ENCODE measurements around the gene CADM2. TPM values are rescaled to one million over a fixed set of nuclear protein-coding genes. Genes with fewer than 3 reads are reported as not detected.

Gene CADM2
- total RNA-seq, 1 experiment from 2014 or later = 10.9 TPM

- no peak overlapping the region for H2BK120ac ChIP-seq (ENCODE audit: low read depth, low read length, poor library complexity, severe bottlenecking)
- no peaks in the 10 kb centered on the region for H4K20me1 ChIP-seq (ENCODE audit: control insufficient read depth, insufficient read depth, insufficient read length)
- Mint-ChIP-seq H3K27me3 (ENCODE audit: low read depth) (no peaks in the 10 kb centered on the region), H3K27ac (no peak overlapping the region), H3K4me1 (no peaks in the 10 kb centered on the region), H3K4me3 (no peak overlapping the region), H3K36me3 (ENCODE audit: insufficient read depth in 1 of 3, low read depth in 3 of 3) (no peaks in the 10 kb centered on the region), H3K9me3 (no peaks in the 10 kb centered on the region)
- no peak overlapping the region for H2AK5ac ChIP-seq (ENCODE audit: insufficient read length, low read length)
- H3K56ac ChIP-seq (ENCODE audit: insufficient read length, low read depth, low read length) = no peak overlapping the region
- H3K27me3 ChIP-seq (ENCODE audit: insufficient read depth, low read length) = no peaks in the 10 kb centered on the region
- no peak for DNase-seq
- no peak overlapping the region for H3T11ph ChIP-seq (ENCODE audit: low read length)
- H3K18ac ChIP-seq (ENCODE audit: insufficient read length, low read depth, low read length) = no peak overlapping the region
- no peaks in the 10 kb centered on the region for H3K23me2 ChIP-seq (ENCODE audit: insufficient read length, low read depth, low read length, poor library complexity, severe bottlenecking)
- H2AFZ ChIP-seq (ENCODE audit: low read length) = no peak overlapping the region
- H3K4me2 ChIP-seq (ENCODE audit: insufficient read depth, insufficient read length, low read length) = no peak overlapping the region
- no peak overlapping the region for H3K14ac ChIP-seq (ENCODE audit: insufficient read depth, low read length)
- H4K5ac ChIP-seq (ENCODE audit: insufficient read length, low read depth, low read length) = no peak overlapping the region
- H3K79me2 ChIP-seq (ENCODE audit: insufficient read depth, low read length) = no peaks in the 10 kb centered on the region
- no peaks in the 10 kb centered on the region for H3K4me1 ChIP-seq (ENCODE audit: insufficient read depth, low read length)
- no peak overlapping the region for H2BK15ac ChIP-seq (ENCODE audit: low read depth, low read length)
- no peak overlapping the region for H3K4ac ChIP-seq (ENCODE audit: low read depth, low read length)
- H2BK20ac ChIP-seq (ENCODE audit: low read depth, low read length, poor library complexity, severe bottlenecking) = no peak overlapping the region
- no peak overlapping the region for H3K9ac ChIP-seq (ENCODE audit: extremely low read depth, insufficient read length, low read length)
- no CpG with 5 or more reads among the region's 3 CpGs for WGBS (ENCODE audit: extremely low coverage, insufficient read length, low lambda C conversion rate)
- no peak overlapping the region for H4K8ac ChIP-seq (replicated peaks; ENCODE audit: insufficient read length, low read depth, low read length)
- H4K91ac ChIP-seq (ENCODE audit: insufficient read length, low read depth, low read length) = no peak overlapping the region
- H3K23ac ChIP-seq (ENCODE audit: insufficient read length, low read depth, low read length) = no peak overlapping the region
- no peak overlapping the region for H2BK5ac ChIP-seq (ENCODE audit: insufficient read length, low read length)
- H3K79me1 ChIP-seq (ENCODE audit: insufficient read depth, low read depth, low read length, poor library complexity, severe bottlenecking) = no peaks in the 10 kb centered on the region
- H2BK12ac ChIP-seq (ENCODE audit: insufficient read length, low read depth, low read length) = no peak overlapping the region
- H3K27ac ChIP-seq (ENCODE audit: insufficient read length, low read depth, low read length) = no peak overlapping the region
- TF ChIP-seq CTCF (conservative IDR thresholded peaks at IDR 0.05) = no peak
- H3K9me3 ChIP-seq (ENCODE audit: control insufficient read depth, low read depth, low read length) = no peaks in the 10 kb centered on the region
Observed at GRCh38 chr3:85182975-85183752, 224.4 kb downstream of the CADM2 start.

All from H9 (cell line).